GM12865 (cell line): Measurements from ENCODE around the gene MFNG.

ENCODE experiments used
- DNase-seq: peaks from one replicate; pipeline ENCODE4 v3.0.0; 2010; ENCODE audit warnings: low read depth
- H3K4me3 ChIP-seq: 2 replicates; pipeline ENCODE4 v1.5.1; 2011; ENCODE audit warnings: mild to moderate bottlenecking, low read depth, low read length, control low read depth
- TF ChIP-seq, protein P1 (sequence below): IDR thresholded peaks from 2 replicates; pipeline ENCODE4 v1.5.1; 2011; ENCODE audit warnings: low read length, control low read depth, low read depth, inconsistent platforms; ENCODE audit not compliant: insufficient read depth; ENCODE audit errors: missing control alignments

MFNG gene

DNA sequence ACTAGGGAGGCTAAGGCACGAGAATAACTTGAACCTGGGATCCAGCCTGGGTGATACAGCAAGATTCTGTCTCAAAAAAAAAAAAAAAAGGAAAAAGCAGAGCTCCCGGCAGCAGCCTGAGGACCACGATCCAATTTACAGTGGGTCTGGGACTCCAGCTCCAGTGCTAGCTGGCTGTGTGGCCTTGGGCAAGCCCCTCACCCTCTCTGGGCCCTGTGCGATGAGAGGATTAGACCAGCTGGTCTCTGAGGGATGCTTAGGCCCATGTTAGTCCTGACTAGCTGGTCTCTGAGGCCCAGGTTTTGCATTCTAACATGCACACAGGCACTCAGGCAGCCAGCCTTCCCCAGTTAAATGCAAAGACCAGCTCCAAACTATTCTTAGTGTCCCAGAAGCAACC, 19.4 kb upstream of the MFNG start:
- H3K4me3 ChIP-seq = no peak overlapping the region
- TF ChIP-seq, protein P1, sequence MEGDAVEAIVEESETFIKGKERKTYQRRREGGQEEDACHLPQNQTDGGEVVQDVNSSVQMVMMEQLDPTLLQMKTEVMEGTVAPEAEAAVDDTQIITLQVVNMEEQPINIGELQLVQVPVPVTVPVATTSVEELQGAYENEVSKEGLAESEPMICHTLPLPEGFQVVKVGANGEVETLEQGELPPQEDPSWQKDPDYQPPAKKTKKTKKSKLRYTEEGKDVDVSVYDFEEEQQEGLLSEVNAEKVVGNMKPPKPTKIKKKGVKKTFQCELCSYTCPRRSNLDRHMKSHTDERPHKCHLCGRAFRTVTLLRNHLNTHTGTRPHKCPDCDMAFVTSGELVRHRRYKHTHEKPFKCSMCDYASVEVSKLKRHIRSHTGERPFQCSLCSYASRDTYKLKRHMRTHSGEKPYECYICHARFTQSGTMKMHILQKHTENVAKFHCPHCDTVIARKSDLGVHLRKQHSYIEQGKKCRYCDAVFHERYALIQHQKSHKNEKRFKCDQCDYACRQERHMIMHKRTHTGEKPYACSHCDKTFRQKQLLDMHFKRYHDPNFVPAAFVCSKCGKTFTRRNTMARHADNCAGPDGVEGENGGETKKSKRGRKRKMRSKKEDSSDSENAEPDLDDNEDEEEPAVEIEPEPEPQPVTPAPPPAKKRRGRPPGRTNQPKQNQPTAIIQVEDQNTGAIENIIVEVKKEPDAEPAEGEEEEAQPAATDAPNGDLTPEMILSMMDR = no peak
- no peak for DNase-seq

DNA sequence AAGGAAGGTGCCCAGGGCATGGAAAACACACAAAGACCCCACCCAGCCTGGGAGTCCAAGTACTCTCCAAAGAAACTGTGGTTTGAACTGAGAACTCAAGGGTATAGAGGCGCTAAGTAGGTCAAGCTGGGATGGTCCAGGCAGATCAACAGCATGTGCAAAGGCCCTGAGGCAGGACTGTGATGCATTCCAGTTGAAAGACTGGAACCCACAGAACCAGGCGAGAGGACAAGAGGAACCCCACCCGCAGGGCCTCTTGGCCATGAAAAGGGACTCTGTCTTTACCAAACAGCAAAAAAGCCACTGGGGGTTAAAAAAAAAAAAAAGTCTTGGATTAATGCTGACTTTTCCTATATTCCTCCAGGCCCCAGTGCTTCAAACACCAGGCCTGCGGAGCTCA, 18.8 kb upstream of the MFNG start:
- TF ChIP-seq, protein P1 = no peak
- no peak overlapping the region for H3K4me3 ChIP-seq
- no peak for DNase-seq

DNA sequence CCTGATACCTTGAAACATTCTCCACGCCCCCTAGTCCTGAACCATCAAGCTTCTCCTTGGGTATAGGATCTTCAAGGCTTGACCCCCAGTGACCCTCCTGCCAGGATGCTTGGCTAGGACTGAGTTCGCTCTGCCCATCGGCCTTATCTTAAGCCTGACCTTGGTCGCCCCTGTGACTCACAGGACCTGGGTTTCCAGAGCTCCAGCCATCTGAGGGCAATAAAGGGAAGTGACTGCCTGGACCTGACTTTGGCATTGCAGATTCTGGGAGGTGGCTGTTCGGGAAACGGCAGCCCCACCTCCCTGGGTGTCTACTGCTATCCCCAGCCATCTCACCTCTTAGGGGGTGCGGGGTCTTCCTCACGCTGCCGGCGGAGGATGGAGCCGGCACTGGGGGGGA, 17.7 kb upstream of the MFNG start:
- no peak for DNase-seq
- TF ChIP-seq, protein P1 = no peak
- no peak overlapping the region for H3K4me3 ChIP-seq

DNA sequence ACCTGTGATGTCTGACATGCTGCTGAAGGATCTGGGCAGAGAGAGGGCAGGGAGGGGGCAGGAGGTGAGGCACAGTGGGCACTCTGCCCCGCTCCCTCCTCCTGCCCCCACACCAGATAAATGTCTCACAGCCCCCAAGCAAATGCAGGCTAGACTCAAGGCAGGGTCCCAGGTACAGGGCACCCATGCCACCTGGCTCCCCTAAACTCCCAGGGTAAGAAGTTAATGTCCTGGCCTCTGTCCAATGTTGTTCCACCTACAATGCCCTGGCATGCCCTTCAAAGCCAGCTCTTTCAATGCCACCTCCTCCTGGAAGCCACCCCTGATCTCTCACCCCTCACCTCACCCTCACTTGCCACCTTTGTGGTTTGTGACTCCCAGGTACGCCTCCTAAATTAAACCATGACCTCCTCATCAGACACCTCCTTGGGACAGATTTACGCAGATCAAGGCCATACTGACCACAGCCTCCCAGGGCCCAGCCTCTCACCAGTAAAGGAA, 17.0 kb upstream of the MFNG start:
- no peak for DNase-seq
- no peak overlapping the region for H3K4me3 ChIP-seq

DNA sequence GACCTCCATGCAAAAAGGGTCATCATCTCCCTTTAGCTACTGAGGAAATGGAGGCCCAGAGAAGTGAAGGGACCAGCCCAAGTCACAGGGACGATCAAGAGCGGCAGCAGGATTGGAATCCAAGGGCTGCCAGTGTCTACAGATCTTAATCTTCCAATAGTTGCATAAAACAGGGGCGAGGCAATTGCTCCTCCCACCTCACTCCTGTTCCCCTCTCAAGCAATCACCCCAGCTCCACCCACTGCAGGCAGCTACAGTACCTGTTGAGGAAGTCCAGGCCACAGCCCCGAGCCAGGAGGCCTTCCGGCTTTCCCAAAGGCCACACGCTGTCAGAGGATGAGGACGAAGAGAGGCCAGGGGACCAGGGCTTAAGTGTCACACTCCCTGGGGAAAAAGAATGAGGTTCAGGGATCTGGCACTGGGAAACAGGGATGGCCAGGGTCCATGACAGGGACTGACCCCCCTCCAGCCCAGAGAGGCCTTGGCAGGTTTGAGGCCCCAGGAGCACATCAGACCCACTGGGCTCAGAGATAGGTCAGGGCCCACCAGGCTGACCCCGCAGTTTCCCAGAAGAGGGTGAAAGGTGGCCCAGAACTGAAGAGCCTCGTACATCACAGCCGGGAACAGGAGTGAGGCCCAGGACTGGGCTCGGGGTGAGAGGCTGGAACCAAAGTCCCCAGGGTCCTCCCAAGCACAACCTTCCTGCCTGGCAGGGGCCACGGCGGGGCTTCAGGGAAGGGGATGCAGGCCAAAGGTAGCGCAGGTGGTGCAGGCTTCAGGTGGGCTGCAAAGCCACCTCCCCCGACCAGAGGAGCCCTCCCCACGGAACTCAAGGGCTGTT, 16.4 kb upstream of the MFNG start:
- TF ChIP-seq, protein P1 = no peak
- H3K4me3 ChIP-seq = no peak overlapping the region
- DNase-seq = no peak

More for the DNA sequence above, 17.0 kb upstream of the MFNG start:
- TF ChIP-seq, protein P1 = no peak

DNA sequence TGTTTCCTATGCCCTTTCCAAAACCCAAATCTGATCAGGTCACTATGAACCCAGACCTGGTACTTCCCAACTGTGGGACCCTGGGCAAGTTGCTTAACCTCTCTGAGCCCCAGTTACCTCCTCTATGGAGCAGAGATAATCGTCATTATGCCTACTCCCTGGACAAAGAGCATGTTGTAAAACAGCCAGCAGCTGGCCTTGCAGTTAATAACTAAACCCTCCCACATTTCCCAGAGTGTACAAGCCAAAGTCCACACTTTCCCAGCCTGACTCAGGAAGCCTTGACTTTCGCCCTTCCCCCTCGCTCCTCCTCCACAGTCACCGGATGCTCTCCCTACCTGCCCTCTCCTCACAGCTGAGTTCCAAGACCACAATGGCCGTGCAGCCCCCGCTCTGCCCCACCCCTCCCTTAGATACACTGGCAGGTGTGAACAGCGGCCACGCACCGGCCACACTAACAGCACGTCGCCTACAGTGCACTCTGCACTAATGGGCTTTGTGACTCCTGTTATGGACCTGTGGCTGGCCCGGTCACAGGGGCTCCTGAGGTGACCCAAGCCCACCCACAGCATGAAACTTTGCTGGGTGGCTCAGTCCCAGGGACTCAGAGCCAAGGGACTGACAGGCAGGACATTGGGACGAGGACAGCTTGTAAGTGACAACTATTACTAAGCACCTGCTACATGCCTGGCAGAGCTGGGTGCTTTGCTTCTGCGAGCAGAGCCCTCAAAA, 15.6 kb upstream of the MFNG start:
- no peak for DNase-seq
- no peak overlapping the region for H3K4me3 ChIP-seq
- TF ChIP-seq, protein P1 = no peak
